H1 (cell line): ENCODE measurements around the gene TMCO2. TPM values are rescaled to one million over a fixed set of nuclear protein-coding genes. Genes with fewer than 3 reads are reported as not detected.

Experiments used
- CTCF ChIA-PET: fragments of 300-600 bp; sonication (Branson Sonifier 250); formaldehyde crosslinking; loops from one replicate; lab custom pipeline; 2021; ENCODE audit not compliant: partially characterized antibody; lab: Charles Lee
- POLR2A ChIA-PET: fragments of 300-600 bp; sonication (Branson Sonifier 250); formaldehyde crosslinking; loops from one replicate; lab custom pipeline; 2021; ENCODE audit warnings: inconsistent platforms; ENCODE audit not compliant: partially characterized antibody; lab: Charles Lee
- DNase-seq, 2 experiments: peaks; one replicate each; pipeline versions ENCODE4 v3.0.0 to v3.0.0-alpha.2; 2010 to 2022; ENCODE audit warnings: low spot score in 2 of 2, low read depth in 1 of 2, mixed read lengths in 1 of 2
- FAIRE-seq: peaks from 2 replicates; lab custom pipeline; 2011; peaks lifted over from hg19 to GRCh38; lab: Jason Lieb, UNC
- H2AFZ ChIP-seq: 2 replicates; pipeline ENCODE4 v1.8.1; 2012; ENCODE audit warnings: low read length, inconsistent platforms
- H2AK5ac ChIP-seq: 2 replicates; pipeline ENCODE4 v1.6.1; 2013; ENCODE audit warnings: low read depth, low read length
- H2BK120ac ChIP-seq: replicated peaks from 2 replicates; pipeline ENCODE3; 2013; ENCODE audit warnings: low read depth, low read length, inconsistent platforms
- H2BK12ac ChIP-seq: 2 replicates; pipeline ENCODE4 v1.6.1; 2013; ENCODE audit warnings: low read depth, low read length
- H2BK15ac ChIP-seq: 2 replicates; pipeline ENCODE4 v1.6.1; 2013; ENCODE audit warnings: low read length
- H2BK20ac ChIP-seq: 2 replicates; pipeline ENCODE4 v1.6.1; 2013; ENCODE audit warnings: low read length
- H2BK5ac ChIP-seq: 2 replicates; pipeline ENCODE4 v1.6.1; 2013; ENCODE audit warnings: low read depth, low read length
- H3K14ac ChIP-seq: 2 replicates; pipeline ENCODE4 v1.6.1; 2013; ENCODE audit warnings: inconsistent platforms; ENCODE audit not compliant: insufficient read length
- H3K18ac ChIP-seq: 2 replicates; pipeline ENCODE4 v1.6.1; 2013; ENCODE audit warnings: low read length; ENCODE audit errors: extremely low read depth
- H3K23ac ChIP-seq: 2 replicates; pipeline ENCODE4 v1.6.1; 2013; ENCODE audit warnings: inconsistent platforms; ENCODE audit not compliant: insufficient read length
- H3K23me2 ChIP-seq: 2 replicates; pipeline ENCODE4 v1.6.1; 2013; ENCODE audit warnings: low read depth, low read length
- H3K27ac ChIP-seq: 2 replicates; pipeline ENCODE4 v1.6.1; 2011; ENCODE audit warnings: low read depth, low read length, inconsistent platforms
- H3K27me3 ChIP-seq, 4 experiments: replicated peaks in 1 of 4; 1 replicate in 1 of 4; 2 replicates in 3 of 4; pipeline versions ENCODE4 v1.6.1 to v1.8.1; 2011 to 2013; ENCODE audit warnings: low read length in 3 of 4, mild to moderate bottlenecking in 3 of 4, inconsistent platforms in 2 of 4, mixed read lengths in 2 of 4, moderate library complexity in 1 of 4; ENCODE audit not compliant: control insufficient read depth in 3 of 4, insufficient read depth in 3 of 4; ENCODE audit errors: extremely low read depth in 1 of 4
- H3K36me3 ChIP-seq, 4 experiments: 2 replicates each; pipeline versions ENCODE4 v1.6.1 to v1.8.1; 2011 to 2013; ENCODE audit warnings: mild to moderate bottlenecking in 4 of 4, low read length in 3 of 4, moderate library complexity in 2 of 4, control low read depth in 1 of 4, inconsistent platforms in 1 of 4; ENCODE audit not compliant: insufficient read depth in 4 of 4, control insufficient read depth in 2 of 4
- H3K4ac ChIP-seq: replicated peaks from 2 replicates; pipeline ENCODE3; 2013; ENCODE audit warnings: low read length, low read depth, mixed read lengths, inconsistent platforms; ENCODE audit not compliant: insufficient read length
- H3K4me1 ChIP-seq, 4 experiments: replicated peaks in 1 of 4; 1 replicate in 1 of 4; 2 replicates in 3 of 4; pipeline versions ENCODE4 v1.6.1 to v1.8.1; 2011 to 2013; ENCODE audit warnings: low read length in 3 of 4, inconsistent platforms in 2 of 4, mixed read lengths in 1 of 4; ENCODE audit not compliant: insufficient read depth in 4 of 4, control insufficient read depth in 3 of 4
- H3K4me2 ChIP-seq, 2 experiments: 2 replicates each; pipeline versions ENCODE4 v1.6.1 to v1.8.1; 2011 to 2013; ENCODE audit warnings: low read depth in 2 of 2, low read length in 2 of 2, control low read depth in 1 of 2, inconsistent platforms in 1 of 2, mild to moderate bottlenecking in 1 of 2; ENCODE audit not compliant: insufficient read depth in 1 of 2
- H3K4me3 ChIP-seq, 4 experiments: fragments of 200-600, 300-600 bp in 1 of 4; sonication (generic), shearing (Covaris generic), sonication (Bioruptor Twin) in 1 of 4; 2 replicates each; pipeline versions ENCODE4 v1.5.1 to v1.8.1; 2011 to 2016; ENCODE audit warnings: low read length in 4 of 4, low read depth in 3 of 4, control low read depth in 2 of 4, inconsistent platforms in 2 of 4, mild to moderate bottlenecking in 2 of 4, mixed read lengths in 1 of 4, moderate library complexity in 1 of 4; ENCODE audit not compliant: insufficient read depth in 2 of 4; ENCODE audit errors: extremely low read depth in 1 of 4
- H3K56ac ChIP-seq: replicated peaks from 2 replicates; pipeline ENCODE3; 2013; ENCODE audit warnings: low read depth, mild to moderate bottlenecking, mixed read lengths, low read length, inconsistent platforms; ENCODE audit not compliant: insufficient read length
- H3K79me1 ChIP-seq: 2 replicates; pipeline ENCODE4 v1.6.1; 2013; ENCODE audit warnings: low read depth, low read length, control low read depth
- H3K79me2 ChIP-seq, 2 experiments: 2 replicates each; pipeline versions ENCODE4 v1.6.1 to v1.8.1; 2012 to 2013; ENCODE audit warnings: low read length in 2 of 2, mild to moderate bottlenecking in 2 of 2, inconsistent platforms in 1 of 2; ENCODE audit not compliant: insufficient read depth in 2 of 2, control insufficient read depth in 1 of 2
- H3K9ac ChIP-seq, 4 experiments: replicated peaks in 1 of 4; 1 replicate in 1 of 4; 2 replicates in 3 of 4; pipeline versions ENCODE4 v1.6.1 to v1.8.1; 2011 to 2013; ENCODE audit warnings: low read depth in 3 of 4, low read length in 3 of 4, control low read depth in 2 of 4, mild to moderate bottlenecking in 2 of 4, moderate library complexity in 2 of 4, inconsistent platforms in 1 of 4; ENCODE audit errors: extremely low read depth in 1 of 4
- H3K9me3 ChIP-seq, 2 experiments: 2 replicates each; pipeline versions ENCODE4 v1.6.1 to v1.8.1; 2012 to 2013; ENCODE audit warnings: mild to moderate bottlenecking in 2 of 2, moderate library complexity in 2 of 2, control low read depth in 1 of 2, inconsistent platforms in 1 of 2, low read depth in 1 of 2, low read length in 1 of 2, mixed read lengths in 1 of 2; ENCODE audit not compliant: insufficient read depth in 2 of 2
- H4K20me1 ChIP-seq, 2 experiments: replicated peaks in 1 of 2; 2 replicates each; pipeline versions ENCODE3 to v1.8.1; 2011 to 2013; ENCODE audit warnings: inconsistent platforms in 2 of 2, low read length in 2 of 2, mild to moderate bottlenecking in 1 of 2; ENCODE audit not compliant: insufficient read depth in 2 of 2, control insufficient read depth in 1 of 2
- H4K5ac ChIP-seq: 2 replicates; pipeline ENCODE4 v1.6.1; 2013; ENCODE audit warnings: low read length, low read depth, mixed read lengths, inconsistent platforms; ENCODE audit not compliant: insufficient read length
- H4K8ac ChIP-seq: 2 replicates; pipeline ENCODE4 v1.8.0; 2013; ENCODE audit warnings: mild to moderate bottlenecking, moderate library complexity, low read length, inconsistent platforms; ENCODE audit not compliant: insufficient read depth; ENCODE audit errors: extremely low read depth
- H4K91ac ChIP-seq: replicated peaks from 2 replicates; pipeline ENCODE3; 2013; ENCODE audit warnings: low read length, mixed read lengths, inconsistent platforms; ENCODE audit not compliant: insufficient read length
- EP300 ChIP-seq, 2 experiments: IDR thresholded peaks; 1 replicate in 1 of 2; 2 replicates in 1 of 2; pipeline ENCODE4 v1.6.1; 2011 to 2012; ENCODE audit warnings: low read depth in 2 of 2, low read length in 2 of 2, mild to moderate bottlenecking in 2 of 2, borderline replicate concordance in 1 of 2, inconsistent platforms in 1 of 2, moderate library complexity in 1 of 2
- GABPA ChIP-seq: IDR thresholded peaks from 2 replicates; pipeline ENCODE4 v1.6.1; 2011; ENCODE audit warnings: mild to moderate bottlenecking, low read length, moderate library complexity, borderline replicate concordance; ENCODE audit not compliant: insufficient read depth
- JUND ChIP-seq: IDR thresholded peaks from 2 replicates; pipeline ENCODE4 v1.6.1; 2011; ENCODE audit warnings: mild to moderate bottlenecking, improper control_type of control experiment, low read length
- RNF2 ChIP-seq: fragments of 200-900, 300-1000 bp; sonication (generic); IDR thresholded peaks from 2 replicates; pipeline ENCODE4 v1.7.1; 2016; ENCODE audit warnings: borderline replicate concordance, low read depth, mild to moderate bottlenecking, antibody characterized with exemption, low read length; ENCODE audit not compliant: poor library complexity, severe bottlenecking; ENCODE audit errors: missing control alignments
- RXRA ChIP-seq: IDR thresholded peaks from 2 replicates; pipeline ENCODE4 v1.6.1; 2011; ENCODE audit warnings: low read depth, mild to moderate bottlenecking, low read length, moderate library complexity; ENCODE audit not compliant: insufficient read depth
- SP4 ChIP-seq: IDR thresholded peaks from 2 replicates; pipeline ENCODE4 v1.6.1; 2012; ENCODE audit warnings: low read length, inconsistent platforms
- SUZ12 ChIP-seq: fragments of 200-600 bp; sonication (generic); IDR thresholded peaks from 2 replicates; pipeline ENCODE4 v1.6.1; 2012; ENCODE audit warnings: mild to moderate bottlenecking, inconsistent platforms, low read length, moderate library complexity, mixed read lengths
- TAF1 ChIP-seq: IDR thresholded peaks from 2 replicates; pipeline ENCODE4 v1.6.1; 2011; ENCODE audit warnings: mild to moderate bottlenecking, low read depth, low read length
- WGBS, 2 experiments: shearing (Covaris generic) in 1 of 2; methylation state at CpG; one replicate each; pipeline versions ENCODE4 v1.1.6 to v1.1.7; 2013 to 2015; ENCODE audit warnings: low lambda C conversion rate in 2 of 2, mixed read lengths in 2 of 2, inconsistent platforms in 1 of 2, low coverage in 1 of 2, missing lambda C conversion rate in 1 of 2; ENCODE audit not compliant: insufficient replicate concordance in 2 of 2, insufficient coverage in 1 of 2, insufficient read length in 1 of 2; ENCODE audit errors: extremely low coverage in 1 of 2, missing lambda C conversion rate in 1 of 2; 5-methylcytosine and 5-hydroxymethylcytosine counted together
- polyA plus RNA-seq, 7 experiments: library from polyadenylated mRNA; depleted of rRNA in 3 of 7; stranded (reverse) in 5 of 7; unstranded in 2 of 7; fragments of >200 nt in 5 of 7; fragments of 200-250 nt in 2 of 7; gene quantifications; 1 replicate in 5 of 7; 2 replicates in 1 of 7; 4 replicates in 1 of 7; pipeline versions ENCODE4 v1.2.1 to v1.2.3, GENCODE V29; 2011 to 2013; ENCODE audit warnings: missing spikeins in 2 of 7, mixed read lengths in 2 of 7
- total RNA-seq: library from RNA; stranded (reverse); fragmentation: NEBNext Ultra II Directional; extraction: Animal tissue kit (Norgen Biotek cat#: 25700); gene quantifications from 2 replicates; pipeline ENCODE4 v1.2.1, GENCODE V29; 2021

The TMCO2 gene
- total and polyA plus RNA-seq, 2 of the 8 experiments (the other 6 are each of a cell fraction or from before 2014, with no cell fraction given) = not detected

DNA sequence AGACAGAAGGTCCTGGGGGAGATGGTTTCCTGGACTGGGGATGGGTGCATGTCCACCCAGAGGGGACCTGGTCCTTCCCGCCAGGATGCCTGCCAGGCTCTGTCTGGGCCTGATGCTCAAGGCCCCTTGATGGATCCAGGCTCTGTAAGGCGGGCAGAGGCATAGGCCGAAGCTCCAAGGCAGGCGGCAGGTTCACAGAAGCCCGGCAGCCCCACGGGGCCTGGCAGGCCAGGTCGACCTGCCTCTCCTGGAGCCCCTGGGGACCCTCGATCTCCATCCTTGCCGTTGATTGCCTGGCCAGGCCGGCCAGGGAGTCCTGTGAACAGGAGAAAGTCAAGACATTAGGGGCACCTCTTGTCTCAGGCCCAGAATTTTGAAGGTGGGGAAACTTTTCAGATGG, 53.3 kb downstream of the TMCO2 start:
- POLR2A ChIA-PET = no interaction called here

More for the DNA sequence above, 53.3 kb downstream of the TMCO2 start:
- no peak overlapping the region for H4K91ac ChIP-seq
- H3K23me2 ChIP-seq = no peaks in the 10 kb centered on the region
- H3K79me1 ChIP-seq = no peaks in the 10 kb centered on the region
- peaks cover 0 to 17% (median 8%) of the 10 kb centered on the region in 4 experiments; a peak in 4 of 7 replicates for H3K27me3 ChIP-seq
- no peak overlapping the region for H3K23ac ChIP-seq
- H2BK15ac ChIP-seq = no peak overlapping the region
- no peaks in the 10 kb centered on the region for H3K36me3 ChIP-seq
- H3K4me2 ChIP-seq = no peak overlapping the region
- no peak overlapping the region for H4K8ac ChIP-seq
- no peak overlapping the region for H3K9ac ChIP-seq
- DNase-seq = no peak
- no peaks in the 10 kb centered on the region for H3K79me2 ChIP-seq
- 89% methylated on average over 10 of the region's 10 CpGs; no CpG with 5 or more reads in 1 of the 2 experiments for WGBS, 2 experiments
- H4K5ac ChIP-seq = no peak overlapping the region
- no peak overlapping the region for H3K4me3 ChIP-seq
- CTCF ChIA-PET = interaction anchor here (0.7 to 1.2 kb wide), 4 partner anchors 10 to 1954 kb away, joined by 3 read pairs; no protein-coding TSS in a partner anchor
- H2AK5ac ChIP-seq = no peak overlapping the region
- no peak overlapping the region for H2BK5ac ChIP-seq
- FAIRE-seq = no peak
- H3K4ac ChIP-seq = no peak overlapping the region
- H3K4me1 ChIP-seq = peaks cover 0 to 5% (median 0%) of the 10 kb centered on the region in 4 experiments; a peak in 5 of 7 replicates
- no peak overlapping the region for H2BK20ac ChIP-seq
- no peak overlapping the region for H2BK12ac ChIP-seq
- no peak overlapping the region for H2AFZ ChIP-seq
- no peaks in the 10 kb centered on the region for H4K20me1 ChIP-seq
- H3K14ac ChIP-seq = no peak overlapping the region
- H3K27ac ChIP-seq = no peak overlapping the region
- H2BK120ac ChIP-seq = no peak overlapping the region
- TF ChIP-seq RNF2 = no peak
- no peak for TF ChIP-seq JUND
- TF ChIP-seq TAF1 = no peak
- TF ChIP-seq RXRA = no peak
- TF ChIP-seq SP4 = no peak
- no peak for TF ChIP-seq SUZ12
- TF ChIP-seq EP300 (IDR thresholded peaks at IDR 0.05; ENCODE audit: borderline replicate concordance in 1 of 2, low read depth in 2 of 2, low read length in 2 of 2) = no peak
- TF ChIP-seq GABPA = no peak
- TF ChIP-seq, all 59 proteins: peak for 0
- no peaks in the 10 kb centered on the region for H3K9me3 ChIP-seq
- no peak overlapping the region for H3K18ac ChIP-seq
- H3K56ac ChIP-seq = no peak overlapping the region
